Keratinocyte (primary cell): Measurements from ENCODE around the gene PGLYRP1.

Experiments used
- EZH2 ChIP-seq: IDR thresholded peaks from one replicate; pipeline ENCODE4 v1.6.1; 2012; ENCODE audit warnings: inconsistent platforms, mild to moderate bottlenecking, low read length, moderate library complexity
- TF ChIP-seq, protein P1 (sequence below), 3 experiments: IDR thresholded peaks in 1 of 3; conservative IDR thresholded peaks in 1 of 3; optimal IDR thresholded peaks in 1 of 3; 2 replicates in 2 of 3; 3 replicates in 1 of 3; pipeline versions ENCODE3 to v1.5.1; 2011; ENCODE audit warnings: low read length in 3 of 3, mild to moderate bottlenecking in 3 of 3, moderate library complexity in 2 of 3, control low read depth in 1 of 3, inconsistent platforms in 1 of 3; ENCODE audit not compliant: insufficient read depth in 2 of 3; ENCODE audit errors: extremely low read depth in 1 of 3

DNA sequence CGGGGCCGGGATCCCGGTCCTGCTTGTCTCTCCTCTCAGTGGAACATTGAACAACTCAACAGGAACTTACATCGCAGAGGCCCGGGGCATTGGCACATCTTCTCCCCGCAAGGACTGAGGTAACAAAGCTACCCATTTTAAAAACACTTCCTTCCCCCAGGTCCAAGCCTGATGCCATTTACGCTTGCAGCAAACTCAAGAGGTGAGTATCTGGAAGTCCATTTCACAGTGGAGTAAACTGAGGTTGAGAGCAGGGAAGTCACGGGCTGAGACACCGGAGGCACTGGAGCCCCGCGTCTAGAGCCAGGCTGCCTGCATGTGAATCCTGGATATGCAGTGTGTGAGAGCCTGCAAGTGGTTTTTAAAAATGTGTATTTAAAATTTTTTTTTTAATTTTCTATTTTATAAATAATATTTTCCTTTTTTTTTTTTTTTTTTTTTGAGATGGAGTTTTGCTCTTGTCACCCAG is 492 bp upstream of the PGLYRP1 start:
- TF ChIP-seq, protein P1, sequence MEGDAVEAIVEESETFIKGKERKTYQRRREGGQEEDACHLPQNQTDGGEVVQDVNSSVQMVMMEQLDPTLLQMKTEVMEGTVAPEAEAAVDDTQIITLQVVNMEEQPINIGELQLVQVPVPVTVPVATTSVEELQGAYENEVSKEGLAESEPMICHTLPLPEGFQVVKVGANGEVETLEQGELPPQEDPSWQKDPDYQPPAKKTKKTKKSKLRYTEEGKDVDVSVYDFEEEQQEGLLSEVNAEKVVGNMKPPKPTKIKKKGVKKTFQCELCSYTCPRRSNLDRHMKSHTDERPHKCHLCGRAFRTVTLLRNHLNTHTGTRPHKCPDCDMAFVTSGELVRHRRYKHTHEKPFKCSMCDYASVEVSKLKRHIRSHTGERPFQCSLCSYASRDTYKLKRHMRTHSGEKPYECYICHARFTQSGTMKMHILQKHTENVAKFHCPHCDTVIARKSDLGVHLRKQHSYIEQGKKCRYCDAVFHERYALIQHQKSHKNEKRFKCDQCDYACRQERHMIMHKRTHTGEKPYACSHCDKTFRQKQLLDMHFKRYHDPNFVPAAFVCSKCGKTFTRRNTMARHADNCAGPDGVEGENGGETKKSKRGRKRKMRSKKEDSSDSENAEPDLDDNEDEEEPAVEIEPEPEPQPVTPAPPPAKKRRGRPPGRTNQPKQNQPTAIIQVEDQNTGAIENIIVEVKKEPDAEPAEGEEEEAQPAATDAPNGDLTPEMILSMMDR (optimal IDR thresholded peaks at IDR 0.05 in 1 of 3, IDR thresholded peaks at IDR 0.05 in 1 of 3, conservative IDR thresholded peaks at IDR 0.05 in 1 of 3; ENCODE audit: extremely low read depth in 1 of 3, insufficient read depth in 2 of 3, low read length in 3 of 3), result no peak
- no peak for TF ChIP-seq EZH2
